ENCODE results near the gene TOP3B.

Gene TOP3B

GRCh38 chr22:21982338-21982965, at the start of gene TOP3B:
TSS of gene TOP3B (minus strand) at chr22:21982787. CDS start at chr22:21975709, 7,078 bp downstream.
- peak; percentile 60 for DNase-seq

GRCh38 chr22:22031183-22031945, 48.8 kb upstream of the TOP3B start:
- DNase-seq = no peak

GRCh38 chr22:22030493-22031182, 48.1 kb upstream of the TOP3B start:
- DNase-seq = no peak

- DNase-seq = no peak
Measured at GRCh38 chr22:22027955-22028354, 45.4 kb upstream of the TOP3B start.

- no peak for DNase-seq
Measured at GRCh38 chr22:22026157-22026831, 43.7 kb upstream of the TOP3B start.

GRCh38 chr22:22025320-22026156, 43.0 kb upstream of the TOP3B start:
- DNase-seq = no peak

GRCh38 chr22:22024440-22024839, 41.9 kb upstream of the TOP3B start:
- no peak for DNase-seq

GRCh38 chr22:22023581-22024137, 41.1 kb upstream of the TOP3B start:
- DNase-seq = no peak

- no peak for DNase-seq
Measured at GRCh38 chr22:22022947-22023534, 40.5 kb upstream of the TOP3B start.

- DNase-seq = no peak
Measured at GRCh38 chr22:22022255-22022840, 39.8 kb upstream of the TOP3B start.

- DNase-seq = no peak
Measured at GRCh38 chr22:22021162-22021750, 38.7 kb upstream of the TOP3B start.

- DNase-seq = no peak
Measured at GRCh38 chr22:22020425-22020852, 37.9 kb upstream of the TOP3B start.

GRCh38 chr22:22019659-22020424, 37.3 kb upstream of the TOP3B start:
- no peak for DNase-seq

GRCh38 chr22:22018825-22019658, 36.5 kb upstream of the TOP3B start:
- DNase-seq = no peak

GRCh38 chr22:22015631-22016030, 33.0 kb upstream of the TOP3B start:
- no peak for DNase-seq

- DNase-seq = no peak
Measured at GRCh38 chr22:22014285-22014659, 31.7 kb upstream of the TOP3B start.

GRCh38 chr22:22013559-22014284, 31.1 kb upstream of the TOP3B start:
- DNase-seq = no peak

- no peak for DNase-seq
Measured at GRCh38 chr22:22011964-22012363, 29.4 kb upstream of the TOP3B start.

All from NCI-H2227 treated with DMSO at 0.1 percent for 48 hours (cell line).